HCT116 (cell line): ENCODE measurements around the gene SLC16A10. TPM values are rescaled to one million over a fixed set of nuclear protein-coding genes. Genes with fewer than 3 reads are reported as not detected.

Experiments used
- ATAC-seq: fragments of 200-7000 bp; cut with Tn5 transposase; 2 replicates; pipeline ENCODE4 v1.9.1; 2020; ENCODE audit warnings: mild to moderate bottlenecking, moderate library complexity
- Bru-seq: library from RNA; stranded (reverse); fragments of 400-500 nt; gene quantifications from one replicate; lab custom pipeline; 2021; lab: Mats Ljungman, UMichigan
- BruChase-seq, 2 experiments: library from RNA; stranded (reverse); fragments of 400-500 nt; gene quantifications; one replicate each; lab custom pipeline; 2021; lab: Mats Ljungman, UMichigan
- BruUV-seq: library from RNA; stranded (reverse); fragments of 400-500 nt; replicated peaks from 2 replicates; lab custom pipeline; 2021; lab: Mats Ljungman, UMichigan
- CTCF ChIA-PET: fragments of 300-600 bp; sonication (Branson Sonifier 250); formaldehyde crosslinking; loops from one replicate; lab custom pipeline; 2021; ENCODE audit warnings: antibody characterized with exemption; lab: Charles Lee
- POLR2A ChIA-PET: fragments of 300-600, 350-600 bp; sonication (Branson Sonifier 250); formaldehyde crosslinking; loops from one replicate; lab custom pipeline; 2021; ENCODE audit warnings: antibody characterized with exemption; lab: Charles Lee
- RAD21 ChIA-PET, 2 experiments: fragments of 300-600 bp; sonication (Branson Sonifier 250); formaldehyde crosslinking; loops; one replicate each; lab custom pipeline; 2023; ENCODE audit warnings: low total read pairs in 2 of 2; ENCODE audit not compliant: uncharacterized antibody in 2 of 2, unreplicated experiment in 2 of 2, low non-redundant PET in 1 of 2; lab: Charles Lee
- DNase-seq: peaks from one replicate; pipeline ENCODE4 v3.0.0-alpha.2; 2010; ENCODE audit warnings: low read depth, low spot score
- H2AFZ ChIP-seq: fragments of 200-600 bp; shearing (Covaris generic), sonication (generic); 2 replicates; pipeline ENCODE4 v1.6.1; 2017; ENCODE audit warnings: low read depth, mixed run types, mixed read lengths, antibody characterized with exemption, low read length; ENCODE audit not compliant: poor library complexity, severe bottlenecking
- H3K27ac ChIP-seq: 2 replicates; pipeline ENCODE4 v1.5.1; 2012; ENCODE audit warnings: low read depth, low read length
- H3K27me3 ChIP-seq: fragments of 200-600 bp; sonication (generic); 2 replicates; pipeline ENCODE4 v1.6.1; 2016; ENCODE audit warnings: mixed run types, low read length, mixed read lengths; ENCODE audit not compliant: insufficient read depth
- H3K36me3 ChIP-seq, 2 experiments: fragments of 200-500 bp in 1 of 2; fragments of 200-600 bp in 1 of 2; sonication (Bioruptor generic) in 1 of 2; sonication (generic) in 1 of 2; 2 replicates each; pipeline versions ENCODE4 v1.5.1 to v1.6.1; 2014 to 2016; ENCODE audit warnings: low read length in 2 of 2, inconsistent platforms in 1 of 2, mixed read lengths in 1 of 2, mixed run types in 1 of 2; ENCODE audit not compliant: insufficient read depth in 2 of 2, control insufficient read depth in 1 of 2
- H3K4me1 ChIP-seq, 2 experiments: fragments of 200-600 bp in 1 of 2; sonication (generic) in 1 of 2; 2 replicates each; pipeline versions ENCODE4 v1.5.1 to v1.6.1; 2012 to 2017; ENCODE audit warnings: low read length in 2 of 2, inconsistent platforms in 1 of 2, mild to moderate bottlenecking in 1 of 2, mixed read lengths in 1 of 2, mixed run types in 1 of 2, moderate library complexity in 1 of 2; ENCODE audit not compliant: insufficient read depth in 2 of 2, control insufficient read depth in 1 of 2
- H3K4me2 ChIP-seq: fragments of 200-600 bp; sonication (generic); 2 replicates; pipeline ENCODE4 v1.6.1; 2017; ENCODE audit warnings: mixed run types, low read length, mixed read lengths
- H3K4me3 ChIP-seq, 2 experiments: fragments of 200-600 bp in 1 of 2; sonication (generic) in 1 of 2; replicated peaks in 1 of 2; 2 replicates each; pipeline ENCODE4 v1.5.1; 2011 to 2016; ENCODE audit warnings: low read length in 2 of 2, control low read depth in 1 of 2, low read depth in 1 of 2, mild to moderate bottlenecking in 1 of 2, mixed read lengths in 1 of 2, mixed run types in 1 of 2
- H3K79me2 ChIP-seq: fragments of 200-600 bp; sonication (generic); 2 replicates; pipeline ENCODE4 v1.6.1; 2017; ENCODE audit warnings: mild to moderate bottlenecking, mixed run types, low read length, moderate library complexity, mixed read lengths; ENCODE audit not compliant: insufficient read depth
- H3K9ac ChIP-seq: fragments of 200-600 bp; sonication (generic); 2 replicates; pipeline ENCODE4 v1.6.1; 2016; ENCODE audit warnings: low read length, mixed read lengths
- H3K9me2 ChIP-seq: fragments of 200-600 bp; sonication (generic), shearing (Covaris generic); 2 replicates; pipeline ENCODE4 v1.6.1; 2017; ENCODE audit warnings: mixed run types, mild to moderate bottlenecking, moderate library complexity; ENCODE audit not compliant: insufficient read depth
- H3K9me3 ChIP-seq, 2 experiments: fragments of 200-500 bp in 1 of 2; fragments of 200-600 bp in 1 of 2; sonication (Bioruptor generic) in 1 of 2; sonication (generic) in 1 of 2; 2 replicates each; pipeline ENCODE4 v1.6.1; 2014 to 2017; ENCODE audit warnings: low read length in 2 of 2, mixed read lengths in 2 of 2, inconsistent platforms in 1 of 2, low read depth in 1 of 2, mild to moderate bottlenecking in 1 of 2, mixed run types in 1 of 2, moderate library complexity in 1 of 2; ENCODE audit not compliant: control insufficient read depth in 1 of 2, insufficient read depth in 1 of 2
- H4K20me1 ChIP-seq: fragments of 200-600 bp; sonication (generic), shearing (Covaris generic); 2 replicates; pipeline ENCODE4 v1.6.1; 2017; ENCODE audit warnings: mixed run types, mild to moderate bottlenecking, moderate library complexity; ENCODE audit not compliant: insufficient read depth
- CEBPB ChIP-seq: IDR thresholded peaks from 2 replicates; pipeline ENCODE4 v1.6.1; 2012; ENCODE audit warnings: low read depth
- EGR1 ChIP-seq: IDR thresholded peaks from 2 replicates; pipeline ENCODE4 v1.6.1; 2012; ENCODE audit warnings: low read depth
- ELF1 ChIP-seq: IDR thresholded peaks from 2 replicates; pipeline ENCODE4 v1.6.1; 2012; ENCODE audit warnings: low read depth, borderline replicate concordance
- EZH2 ChIP-seq: fragments of 200-600 bp; sonication (generic); IDR thresholded peaks from 2 replicates; pipeline ENCODE4 v1.6.1; 2017; ENCODE audit warnings: antibody characterized with exemption, mixed run types
- POLR2AphosphoS5 ChIP-seq: IDR thresholded peaks from 2 replicates; pipeline ENCODE4 v1.6.1; 2011; ENCODE audit warnings: mild to moderate bottlenecking, low read depth, low read length, moderate library complexity
- RAD21 ChIP-seq: IDR thresholded peaks from 2 replicates; pipeline ENCODE4 v1.6.1; 2012; ENCODE audit warnings: low read depth, mild to moderate bottlenecking
- REST ChIP-seq: IDR thresholded peaks from 2 replicates; pipeline ENCODE4 v1.6.1; 2012; ENCODE audit warnings: low read depth
- TCF7L2 ChIP-seq: IDR thresholded peaks from 2 replicates; pipeline ENCODE4 v1.7.0; 2011; ENCODE audit warnings: borderline replicate concordance, inconsistent platforms; ENCODE audit not compliant: insufficient read depth, insufficient read length; ENCODE audit errors: extremely low read depth
- YY1 ChIP-seq: IDR thresholded peaks from 2 replicates; pipeline ENCODE4 v1.6.1; 2011; ENCODE audit warnings: low read length, low read depth, moderate library complexity, mild to moderate bottlenecking; ENCODE audit not compliant: insufficient replicate concordance; ENCODE audit errors: extremely low read depth
- ZFX ChIP-seq: fragments of 450-650 bp; IDR thresholded peaks from 2 replicates; pipeline ENCODE4 v1.6.1; 2017
- intact Hi-C: fragments of 100-400 bp; cut with micrococcal nuclease; formaldehyde crosslinking; loops from 2 replicates; pipeline ENCODE4 v1.10.0; 2022
- long read RNA-seq: library from polyadenylated mRNA; unstranded; transcript quantifications from one replicate; pipeline ENCODE4 v2.0.0, GENCODE V29; 2021; ENCODE audit not compliant: unreplicated experiment
- polyA plus RNA-seq: library from polyadenylated mRNA; unstranded; fragments of >200 nt; gene quantifications from 2 replicates; pipeline ENCODE4 v1.2.1, GENCODE V29; 2012; ENCODE audit warnings: missing spikeins
- total RNA-seq: library from RNA; stranded (reverse); gene quantifications from one replicate; pipeline ENCODE4 v1.2.1, GENCODE V29; 2021; ENCODE audit not compliant: unreplicated experiment
- TF ChIP-seq, protein P1 (sequence below), 3 experiments: fragments of 200-600 bp in 1 of 3; sonication (generic) in 1 of 3; IDR thresholded peaks in 2 of 3; conservative IDR thresholded peaks in 1 of 3; 2 replicates each; pipeline ENCODE4 v1.5.1; 2012 to 2017; ENCODE audit warnings: low read depth in 2 of 3, low read length in 2 of 3, antibody characterized with exemption in 1 of 3, borderline replicate concordance in 1 of 3, control low read depth in 1 of 3, mild to moderate bottlenecking in 1 of 3, mixed read lengths in 1 of 3, mixed run types in 1 of 3, moderate library complexity in 1 of 3; ENCODE audit not compliant: insufficient read depth in 1 of 3
- TF ChIP-seq, protein P2 (sequence below): IDR thresholded peaks from 2 replicates; pipeline ENCODE4 v1.6.1; 2011; ENCODE audit warnings: mild to moderate bottlenecking, low read length, moderate library complexity; ENCODE audit not compliant: insufficient replicate concordance; ENCODE audit errors: extremely low read depth
- TF ChIP-seq, protein P3 (sequence below): IDR thresholded peaks from 2 replicates; pipeline ENCODE4 v1.6.1; 2012

Gene SLC16A10, protein sequence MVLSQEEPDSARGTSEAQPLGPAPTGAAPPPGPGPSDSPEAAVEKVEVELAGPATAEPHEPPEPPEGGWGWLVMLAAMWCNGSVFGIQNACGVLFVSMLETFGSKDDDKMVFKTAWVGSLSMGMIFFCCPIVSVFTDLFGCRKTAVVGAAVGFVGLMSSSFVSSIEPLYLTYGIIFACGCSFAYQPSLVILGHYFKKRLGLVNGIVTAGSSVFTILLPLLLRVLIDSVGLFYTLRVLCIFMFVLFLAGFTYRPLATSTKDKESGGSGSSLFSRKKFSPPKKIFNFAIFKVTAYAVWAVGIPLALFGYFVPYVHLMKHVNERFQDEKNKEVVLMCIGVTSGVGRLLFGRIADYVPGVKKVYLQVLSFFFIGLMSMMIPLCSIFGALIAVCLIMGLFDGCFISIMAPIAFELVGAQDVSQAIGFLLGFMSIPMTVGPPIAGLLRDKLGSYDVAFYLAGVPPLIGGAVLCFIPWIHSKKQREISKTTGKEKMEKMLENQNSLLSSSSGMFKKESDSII
- 8.3 TPM for total RNA-seq
- polyA plus RNA-seq, result 1.6 and 2.7 TPM in 2 replicates
- Bru-seq, nascent RNA, result percentile 52 among the genes with signal in this experiment
- BruChase-seq, experiment 1, labeled RNA remaining after a 6-hour chase, result percentile 46 among the genes with signal in this experiment
- percentile 52 among the genes with signal in this experiment for BruChase-seq, experiment 2, labeled RNA remaining after a 2-hour chase
- long read RNA-seq, transcript SLC16A10-202 (6 exons, 2,508 nt), result major isoform, 12 of 22 reads
- long read RNA-seq, partial matches to known transcripts, result 5 of 22 reads
- long read RNA-seq, other reads (novel, unspliced or antisense), result 5 of 22 reads

- peaks cover 0 to 17% of the 10 kb centered on the region in 2 experiments; a peak in 3 of 4 replicates for H3K4me1 ChIP-seq
- no peaks in the 10 kb centered on the region; the same call in 1 of the 2 replicates for H3K79me2 ChIP-seq
- peak within 1 kb of the TSS; percentile 95 for H3K4me2 ChIP-seq
- ChIA-PET POLR2A (interaction anchor here (0.6 kb wide), 1 partner anchor 46 kb away, joined by 3 read pairs; no protein-coding TSS in a partner anchor), CTCF (no interaction called here), RAD21 (no interaction called here)
- no peaks in the 10 kb centered on the region for H3K36me3 ChIP-seq
- BruUV-seq, result no TSS peak
- no peaks in the 10 kb centered on the region for H4K20me1 ChIP-seq
- peak within 1 kb of the TSS; percentile 55 for H2AFZ ChIP-seq
- H3K9ac ChIP-seq, result peak within 1 kb of the TSS; percentile 62
- H3K27ac ChIP-seq, result peak within 1 kb of the TSS; percentile 45; the same call in 1 of the 2 replicates
- H3K9me3 ChIP-seq, result no peaks in the 10 kb centered on the region
- peak within 1 kb of the TSS; percentile 68 to 81 for H3K4me3 ChIP-seq
- peak; percentile 39 for DNase-seq
- peak; percentile 96 for ATAC-seq
- H3K9me2 ChIP-seq, result no peaks in the 10 kb centered on the region
- H3K27me3 ChIP-seq, result no peaks in the 10 kb centered on the region
- intact Hi-C loops, result no loop called here
- TF ChIP-seq REST (no peak), EGR1 (peak; percentile 73), ELF1 (no peak), RAD21 (no peak), YY1 (no peak), CEBPB (no peak), ZFX (peak; percentile 39; the same call in 1 of the 2 replicates), EZH2 (no peak), POLR2AphosphoS5 (peak; percentile 84), TCF7L2 (peak; percentile 55)
- TF ChIP-seq, protein P1, sequence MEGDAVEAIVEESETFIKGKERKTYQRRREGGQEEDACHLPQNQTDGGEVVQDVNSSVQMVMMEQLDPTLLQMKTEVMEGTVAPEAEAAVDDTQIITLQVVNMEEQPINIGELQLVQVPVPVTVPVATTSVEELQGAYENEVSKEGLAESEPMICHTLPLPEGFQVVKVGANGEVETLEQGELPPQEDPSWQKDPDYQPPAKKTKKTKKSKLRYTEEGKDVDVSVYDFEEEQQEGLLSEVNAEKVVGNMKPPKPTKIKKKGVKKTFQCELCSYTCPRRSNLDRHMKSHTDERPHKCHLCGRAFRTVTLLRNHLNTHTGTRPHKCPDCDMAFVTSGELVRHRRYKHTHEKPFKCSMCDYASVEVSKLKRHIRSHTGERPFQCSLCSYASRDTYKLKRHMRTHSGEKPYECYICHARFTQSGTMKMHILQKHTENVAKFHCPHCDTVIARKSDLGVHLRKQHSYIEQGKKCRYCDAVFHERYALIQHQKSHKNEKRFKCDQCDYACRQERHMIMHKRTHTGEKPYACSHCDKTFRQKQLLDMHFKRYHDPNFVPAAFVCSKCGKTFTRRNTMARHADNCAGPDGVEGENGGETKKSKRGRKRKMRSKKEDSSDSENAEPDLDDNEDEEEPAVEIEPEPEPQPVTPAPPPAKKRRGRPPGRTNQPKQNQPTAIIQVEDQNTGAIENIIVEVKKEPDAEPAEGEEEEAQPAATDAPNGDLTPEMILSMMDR (IDR thresholded peaks at IDR 0.05 in 2 of 3, conservative IDR thresholded peaks at IDR 0.05 in 1 of 3; ENCODE audit: borderline replicate concordance in 1 of 3, insufficient read depth in 1 of 3, low read depth in 2 of 3, low read length in 2 of 3), result no peak
- TF ChIP-seq, protein P2, sequence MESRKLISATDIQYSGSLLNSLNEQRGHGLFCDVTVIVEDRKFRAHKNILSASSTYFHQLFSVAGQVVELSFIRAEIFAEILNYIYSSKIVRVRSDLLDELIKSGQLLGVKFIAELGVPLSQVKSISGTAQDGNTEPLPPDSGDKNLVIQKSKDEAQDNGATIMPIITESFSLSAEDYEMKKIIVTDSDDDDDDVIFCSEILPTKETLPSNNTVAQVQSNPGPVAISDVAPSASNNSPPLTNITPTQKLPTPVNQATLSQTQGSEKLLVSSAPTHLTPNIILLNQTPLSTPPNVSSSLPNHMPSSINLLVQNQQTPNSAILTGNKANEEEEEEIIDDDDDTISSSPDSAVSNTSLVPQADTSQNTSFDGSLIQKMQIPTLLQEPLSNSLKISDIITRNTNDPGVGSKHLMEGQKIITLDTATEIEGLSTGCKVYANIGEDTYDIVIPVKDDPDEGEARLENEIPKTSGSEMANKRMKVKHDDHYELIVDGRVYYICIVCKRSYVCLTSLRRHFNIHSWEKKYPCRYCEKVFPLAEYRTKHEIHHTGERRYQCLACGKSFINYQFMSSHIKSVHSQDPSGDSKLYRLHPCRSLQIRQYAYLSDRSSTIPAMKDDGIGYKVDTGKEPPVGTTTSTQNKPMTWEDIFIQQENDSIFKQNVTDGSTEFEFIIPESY, result no peak
- TF ChIP-seq, protein P3, sequence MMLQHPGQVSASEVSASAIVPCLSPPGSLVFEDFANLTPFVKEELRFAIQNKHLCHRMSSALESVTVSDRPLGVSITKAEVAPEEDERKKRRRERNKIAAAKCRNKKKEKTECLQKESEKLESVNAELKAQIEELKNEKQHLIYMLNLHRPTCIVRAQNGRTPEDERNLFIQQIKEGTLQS, result no peak
Measured at GRCh38 chr6:111087106-111087835, at the start of gene SLC16A10. Gene SLC16A10 (plus strand): TSS chr6:111087503. CDS start chr6:111087753, 250 bp downstream.
